ENCODE data around the gene PKMYT1.

The PKMYT1 gene

GRCh38 chr16:3026003-3026378 lies 45.7 kb upstream of the PKMYT1 start:
- no peak for TF ChIP-seq CTCF (conservative IDR thresholded peaks at IDR 0.05)
- no peak overlapping the region for H3K27ac ChIP-seq

GRCh38 chr16:3025032-3026002 lies 45.1 kb upstream of the PKMYT1 start:
- TF ChIP-seq CTCF (conservative IDR thresholded peaks at IDR 0.05) = no peak
- H3K27ac ChIP-seq = no peak overlapping the region

- peak within 1 kb of the TSS; percentile 79 for H3K27ac ChIP-seq
- no peak for TF ChIP-seq CTCF (conservative IDR thresholded peaks at IDR 0.05)
Measured at GRCh38 chr16:3023669-3024478, 43.6 kb upstream of the PKMYT1 start, which contains the start of the genes HCFC1R1 and THOC6. TSS of gene HCFC1R1 (minus strand) at chr16:3023942. CDS start at chr16:3023941, 1 bp downstream. TSS of gene THOC6 (plus strand) at chr16:3024035. CDS start at chr16:3024327, 292 bp downstream.

GRCh38 chr16:3023415-3023668 lies 43.1 kb upstream of the PKMYT1 start:
- H3K27ac ChIP-seq = peak overlapping the region; percentile 79
- no peak for TF ChIP-seq CTCF (conservative IDR thresholded peaks at IDR 0.05)

- H3K27ac ChIP-seq = peak overlapping the region; percentile 79; the same call in 1 of the 2 replicates
Measured at GRCh38 chr16:3022684-3023414, 42.6 kb upstream of the PKMYT1 start.

GRCh38 chr16:3022208-3022683 lies 42.0 kb upstream of the PKMYT1 start:
- H3K27ac ChIP-seq = no peak overlapping the region
- no peak for TF ChIP-seq CTCF (conservative IDR thresholded peaks at IDR 0.05)

More at GRCh38 chr16:3022684-3023414, 42.6 kb upstream of the PKMYT1 start:
- TF ChIP-seq CTCF (conservative IDR thresholded peaks at IDR 0.05) = no peak
